HEK293T (cell line): ENCODE data around the gene SMIM44.

ENCODE experiments used
- FOXK2 ChIP-seq: fragments of 450-650 bp; IDR thresholded peaks from 2 replicates; pipeline ENCODE4 v1.6.1; 2016; ENCODE audit warnings: mild to moderate bottlenecking
- FOXM1 ChIP-seq: fragments of 450-650 bp; IDR thresholded peaks from 2 replicates; pipeline ENCODE4 v1.6.1; 2017; ENCODE audit warnings: mild to moderate bottlenecking, borderline replicate concordance
- ZNF384 ChIP-seq: fragments of 450-650 bp; IDR thresholded peaks from 2 replicates; pipeline ENCODE4 v1.6.1; 2016

DNA sequence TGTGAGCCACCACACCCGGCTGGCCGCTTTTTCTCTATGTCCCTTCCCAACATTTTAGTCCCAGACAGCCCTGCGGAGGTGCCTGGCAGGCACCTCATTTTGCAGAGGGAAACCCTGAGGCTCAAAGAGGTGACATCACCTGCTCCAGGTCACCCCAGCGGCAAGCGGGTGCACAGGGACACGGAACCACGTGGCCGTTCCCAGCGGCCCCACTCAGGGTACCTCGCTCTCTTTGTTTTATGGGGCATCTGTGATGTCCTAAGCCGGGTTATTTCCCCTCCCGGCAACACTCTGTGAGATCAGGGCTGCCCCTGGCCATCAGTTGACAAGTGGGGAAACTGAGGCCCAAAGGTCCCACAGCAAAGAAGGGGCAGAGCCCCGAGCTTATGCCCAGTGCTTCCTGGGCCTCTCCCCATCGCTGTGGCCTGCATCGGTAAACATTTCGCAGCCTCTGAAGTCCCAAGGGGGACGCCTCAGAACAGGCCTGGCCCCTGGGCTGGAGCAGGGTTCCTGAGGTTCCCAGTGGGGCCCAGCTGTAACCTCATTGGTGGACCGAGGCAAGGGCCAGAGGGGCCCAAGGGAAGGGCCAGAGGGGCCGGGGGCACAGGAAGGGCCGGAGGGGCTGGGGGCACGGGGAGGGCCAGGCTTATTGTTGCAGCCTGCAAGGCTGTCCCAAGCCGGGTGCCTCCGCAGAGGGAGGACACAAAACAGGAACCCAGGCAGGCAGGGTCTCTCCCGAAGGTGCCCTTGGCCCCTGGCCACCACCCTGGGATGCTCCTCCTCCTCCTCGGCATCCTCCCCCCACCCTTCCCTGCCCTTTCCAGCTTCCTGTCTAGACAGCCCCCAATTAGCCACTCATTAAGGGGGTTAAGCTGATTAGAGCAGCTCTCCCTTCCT lies 41.9 kb downstream of the SMIM44 start:
- no peak for TF ChIP-seq FOXK2
- no peak for TF ChIP-seq FOXM1
- no peak for TF ChIP-seq ZNF384
